Stimulated activated naive B cell treated with anti-CD40 and anti-IgM and Interleukin-4, amounts not matched to agents 10 μg/mL and 1 μg/mL and 100 μg/mL, for 72 hours (primary cell): Measurements from ENCODE around the gene PAK3.

Experiments used
- ATAC-seq, 2 donors: fragments of 150-1000 bp; cut with Tn5 transposase; replicated peaks; 2 replicates each; pipeline ENCODE4 v1.10.0; 2021; ENCODE audit warnings: moderate library complexity in 1 of 2
- DNase-seq: peaks from one replicate; pipeline ENCODE4 v3.0.0; 2021
- H3K27ac Mint-ChIP-seq: one replicate; pipeline ENCODE4 v1.8.0; 2022; ENCODE audit warnings: mild to moderate bottlenecking, mixed read lengths
- H3K27me3 Mint-ChIP-seq, 2 donors: one replicate each; pipeline ENCODE4 v1.8.0; 2022; ENCODE audit warnings: mixed read lengths in 2 of 2
- H3K36me3 Mint-ChIP-seq, 2 donors: one replicate each; pipeline ENCODE4 v1.8.0; 2022; ENCODE audit warnings: mixed read lengths in 2 of 2, mild to moderate bottlenecking in 1 of 2
- H3K4me1 Mint-ChIP-seq, 2 donors: one replicate each; pipeline ENCODE4 v1.8.0; 2022; ENCODE audit warnings: mixed read lengths in 2 of 2, mild to moderate bottlenecking in 1 of 2
- H3K4me3 Mint-ChIP-seq, 2 donors: one replicate each; pipeline ENCODE4 v1.8.0; 2022; ENCODE audit warnings: mild to moderate bottlenecking in 2 of 2, mixed read lengths in 2 of 2, moderate library complexity in 1 of 2
- H3K9me3 Mint-ChIP-seq, 2 donors: one replicate each; pipeline ENCODE4 v1.8.0; 2022; ENCODE audit warnings: mixed read lengths in 2 of 2, mild to moderate bottlenecking in 1 of 2

Gene PAK3

GRCh38 chrX:111114806-111115205 is 18.8 kb downstream of the PAK3 start:
- Mint-ChIP-seq H3K27me3 (no peaks in the 10 kb centered on the region), H3K36me3 (no peaks in the 10 kb centered on the region), H3K4me1 (peaks cover 0 to 5% of the 10 kb centered on the region in 2 donors), H3K4me3 (no peak overlapping the region), H3K27ac (no peak overlapping the region), H3K9me3 (no peaks in the 10 kb centered on the region)
- peak; percentile 68 to 74 for ATAC-seq
- DNase-seq: no peak

GRCh38 chrX:111116666-111117065 is 20.7 kb downstream of the PAK3 start:
- no peak overlapping the region for H3K4me3 Mint-ChIP-seq

GRCh38 chrX:111119341-111119740 is 23.4 kb downstream of the PAK3 start:
- H3K4me1 Mint-ChIP-seq: peaks cover 2 to 9% of the 10 kb centered on the region in 2 donors
- no peak overlapping the region for H3K27ac Mint-ChIP-seq
- H3K9me3 Mint-ChIP-seq: no peaks in the 10 kb centered on the region
- ATAC-seq: no peak
- no peak for DNase-seq
- H3K4me3 Mint-ChIP-seq: no peak overlapping the region
- no peaks in the 10 kb centered on the region for H3K27me3 Mint-ChIP-seq
- no peaks in the 10 kb centered on the region for H3K36me3 Mint-ChIP-seq

More at GRCh38 chrX:111116666-111117065, 20.7 kb downstream of the PAK3 start:
- DNase-seq: no peak
- no peaks in the 10 kb centered on the region for H3K36me3 Mint-ChIP-seq
- peaks cover 0 to 5% of the 10 kb centered on the region in 2 donors for H3K4me1 Mint-ChIP-seq
- no peaks in the 10 kb centered on the region for H3K27me3 Mint-ChIP-seq
- no peak overlapping the region for H3K27ac Mint-ChIP-seq
- no peak for ATAC-seq
- no peaks in the 10 kb centered on the region for H3K9me3 Mint-ChIP-seq

GRCh38 chrX:111123125-111123524 is 27.1 kb downstream of the PAK3 start:
- Mint-ChIP-seq H3K27ac (no peak overlapping the region), H3K4me3 (peak overlapping the region; percentile 8 to 16), H3K27me3 (no peaks in the 10 kb centered on the region), H3K9me3 (no peaks in the 10 kb centered on the region), H3K4me1 (peaks cover 2 to 4% of the 10 kb centered on the region in 2 donors), H3K36me3 (no peaks in the 10 kb centered on the region)
- DNase-seq (no peak), ATAC-seq (no peak)

GRCh38 chrX:111123606-111124179 is 27.7 kb downstream of the PAK3 start:
- Mint-ChIP-seq H3K9me3 (no peaks in the 10 kb centered on the region), H3K4me1 (peaks cover 2 to 4% of the 10 kb centered on the region in 2 donors), H3K4me3 (no peak overlapping the region), H3K27ac (peak overlapping the region; percentile 59), H3K36me3 (no peaks in the 10 kb centered on the region), H3K27me3 (no peaks in the 10 kb centered on the region)
- ATAC-seq: peak; percentile 79 to 81
- DNase-seq: no peak

GRCh38 chrX:111124418-111124817 is 28.4 kb downstream of the PAK3 start:
- H3K27ac Mint-ChIP-seq: peak overlapping the region; percentile 59
- peak; percentile 79 to 82 for ATAC-seq
- peaks cover 2 to 6% of the 10 kb centered on the region in 2 donors for H3K4me1 Mint-ChIP-seq
- H3K9me3 Mint-ChIP-seq: no peaks in the 10 kb centered on the region
- H3K4me3 Mint-ChIP-seq: no peak overlapping the region
- H3K27me3 Mint-ChIP-seq: no peaks in the 10 kb centered on the region
- no peaks in the 10 kb centered on the region for H3K36me3 Mint-ChIP-seq
- peak; percentile 16 for DNase-seq

GRCh38 chrX:111127038-111127437 is 31.0 kb downstream of the PAK3 start:
- H3K4me1 Mint-ChIP-seq: peaks cover 2 to 13% of the 10 kb centered on the region in 2 donors
- H3K4me3 Mint-ChIP-seq: no peak overlapping the region
- no peaks in the 10 kb centered on the region for H3K9me3 Mint-ChIP-seq
- no peaks in the 10 kb centered on the region for H3K27me3 Mint-ChIP-seq
- H3K27ac Mint-ChIP-seq: no peak overlapping the region
- ATAC-seq (no peak), DNase-seq (no peak)
- H3K36me3 Mint-ChIP-seq: no peaks in the 10 kb centered on the region

GRCh38 chrX:111129921-111130320 is 33.9 kb downstream of the PAK3 start:
- no peaks in the 10 kb centered on the region for H3K36me3 Mint-ChIP-seq
- ATAC-seq (peak; percentile 25), DNase-seq (no peak)
- no peak overlapping the region for H3K27ac Mint-ChIP-seq
- peaks cover 0 to 3% of the 10 kb centered on the region in 2 donors for H3K9me3 Mint-ChIP-seq
- H3K27me3 Mint-ChIP-seq: no peaks in the 10 kb centered on the region
- no peak overlapping the region for H3K4me3 Mint-ChIP-seq
- H3K4me1 Mint-ChIP-seq: peaks cover 0 to 16% of the 10 kb centered on the region in 2 donors

GRCh38 chrX:111131572-111131971 is 35.6 kb downstream of the PAK3 start:
- Mint-ChIP-seq H3K9me3 (peaks cover 0 to 3% of the 10 kb centered on the region in 2 donors), H3K4me1 (peaks cover 0 to 16% of the 10 kb centered on the region in 2 donors), H3K27me3 (no peaks in the 10 kb centered on the region), H3K36me3 (no peaks in the 10 kb centered on the region), H3K27ac (no peak overlapping the region), H3K4me3 (no peak overlapping the region)
- no peak for ATAC-seq
- no peak for DNase-seq

- H3K9me3 Mint-ChIP-seq: peaks cover 2 to 3% of the 10 kb centered on the region in 2 donors
- H3K27ac Mint-ChIP-seq: no peak overlapping the region
- H3K4me1 Mint-ChIP-seq: peaks cover 0 to 16% of the 10 kb centered on the region in 2 donors
- peaks cover 0 to 3% of the 10 kb centered on the region in 2 donors for H3K27me3 Mint-ChIP-seq
- H3K4me3 Mint-ChIP-seq: no peak overlapping the region
- no peaks in the 10 kb centered on the region for H3K36me3 Mint-ChIP-seq
- no peak for DNase-seq
- ATAC-seq: peak; percentile 74 to 79
Measured at GRCh38 chrX:111133389-111133788, 37.4 kb downstream of the PAK3 start.

GRCh38 chrX:111145878-111146277 is 49.9 kb downstream of the PAK3 start:
- H3K36me3 Mint-ChIP-seq: no peaks in the 10 kb centered on the region
- no peak overlapping the region for H3K4me3 Mint-ChIP-seq
- no peaks in the 10 kb centered on the region for H3K9me3 Mint-ChIP-seq
- peaks cover 0 to 6% of the 10 kb centered on the region in 2 donors for H3K4me1 Mint-ChIP-seq
- no peak for DNase-seq
- H3K27ac Mint-ChIP-seq: no peak overlapping the region
- ATAC-seq: peak; percentile 60 to 65
- peaks cover 0 to 15% of the 10 kb centered on the region in 2 donors for H3K27me3 Mint-ChIP-seq

- H3K9me3 Mint-ChIP-seq: peaks cover 0 to 2% of the 10 kb centered on the region in 2 donors
- ATAC-seq (no peak), DNase-seq (no peak)
- H3K36me3 Mint-ChIP-seq: no peaks in the 10 kb centered on the region
- peaks cover 0 to 16% of the 10 kb centered on the region in 2 donors for H3K27me3 Mint-ChIP-seq
- H3K27ac Mint-ChIP-seq: no peak overlapping the region
- no peak overlapping the region for H3K4me3 Mint-ChIP-seq
- H3K4me1 Mint-ChIP-seq: no peaks in the 10 kb centered on the region
Measured at GRCh38 chrX:111151764-111152163, 55.8 kb downstream of the PAK3 start.

GRCh38 chrX:111159232-111159631 is 63.2 kb downstream of the PAK3 start:
- no peak overlapping the region for H3K4me3 Mint-ChIP-seq

GRCh38 chrX:111164728-111165127 is 68.7 kb downstream of the PAK3 start:
- Mint-ChIP-seq H3K36me3 (no peaks in the 10 kb centered on the region), H3K4me3 (no peak overlapping the region), H3K27me3 (peaks cover 0 to 5% of the 10 kb centered on the region in 2 donors), H3K9me3 (no peaks in the 10 kb centered on the region), H3K27ac (no peak overlapping the region), H3K4me1 (no peaks in the 10 kb centered on the region)
- ATAC-seq (no peak), DNase-seq (no peak)

More at GRCh38 chrX:111159232-111159631, 63.2 kb downstream of the PAK3 start:
- no peak for ATAC-seq
- Mint-ChIP-seq H3K4me1 (no peaks in the 10 kb centered on the region), H3K36me3 (no peaks in the 10 kb centered on the region), H3K27me3 (peaks cover 0 to 7% of the 10 kb centered on the region in 2 donors), H3K9me3 (peaks cover 0 to 2% of the 10 kb centered on the region in 2 donors), H3K27ac (no peak overlapping the region)
- no peak for DNase-seq

- Mint-ChIP-seq H3K4me1 (peaks cover 0 to 2% of the 10 kb centered on the region in 2 donors), H3K36me3 (no peaks in the 10 kb centered on the region), H3K9me3 (no peaks in the 10 kb centered on the region), H3K4me3 (no peak overlapping the region), H3K27me3 (peaks cover 0 to 5% of the 10 kb centered on the region in 2 donors), H3K27ac (no peak overlapping the region)
- no peak for DNase-seq
- ATAC-seq: no peak
Measured at GRCh38 chrX:111165902-111166301, 69.9 kb downstream of the PAK3 start.
